Uterus (tissue), 4 donors: ENCODE measurements around the gene KRT2. TPM values are rescaled to one million over a fixed set of nuclear protein-coding genes. Genes with fewer than 3 reads are reported as not detected.
A peak's percentile ranks its signal among the peaks of the same experiment; 100 is the strongest.

Experiments used
- DNase-seq, 2 donors: peaks; one replicate each; pipeline ENCODE4 v3.0.0-alpha.2; 2019 to 2020
- H3K27ac ChIP-seq, 2 donors: fragments of 200-600 bp; sonication (generic); 1 replicate in 1 of 2; 2 replicates in 1 of 2; pipeline ENCODE4 v1.5.1; 2016 to 2018
- H3K27me3 ChIP-seq, 2 donors: fragments of 200-600 bp; sonication (generic); one replicate each; pipeline ENCODE4 v1.5.1; 2018 to 2019; ENCODE audit warnings: control low read depth in 1 of 2
- H3K36me3 ChIP-seq, 2 donors: fragments of 200-600 bp; sonication (generic); one replicate each; pipeline ENCODE4 v1.5.1; 2019; ENCODE audit warnings: control low read depth in 1 of 2
- H3K4me1 ChIP-seq, 2 donors: fragments of 200-600 bp; sonication (generic); one replicate each; pipeline ENCODE4 v1.5.1; 2018 to 2019; ENCODE audit warnings: control low read depth in 1 of 2
- H3K4me3 ChIP-seq, 2 donors: fragments of 200-600 bp; sonication (generic); 1 replicate in 1 of 2; 2 replicates in 1 of 2; pipeline ENCODE4 v1.5.1; 2018 to 2019; ENCODE audit warnings: mild to moderate bottlenecking in 1 of 2
- H3K9me3 ChIP-seq, 2 donors: fragments of 200-600 bp; sonication (generic); one replicate each; pipeline ENCODE4 v1.5.1; 2019; ENCODE audit warnings: control low read depth in 1 of 2
- POLR2A ChIP-seq, 2 donors: fragments of 450-650 bp; IDR thresholded peaks; one replicate each; pipeline ENCODE4 v1.6.1; 2016; ENCODE audit warnings: antibody characterized with exemption in 2 of 2, mild to moderate bottlenecking in 1 of 2, moderate library complexity in 1 of 2
- intact Hi-C: fragments of 100-400 bp; cut with DNase I; formaldehyde crosslinking; loops from one replicate; pipeline ENCODE4 v1.15.1; 2023; ENCODE audit warnings: low total_unique reads
- total RNA-seq, 4 donors: library from RNA; depleted of rRNA in 3 of 4; stranded (reverse); fragments of >200 nt in 3 of 4; gene quantifications; one replicate each; pipeline versions ENCODE4 v1.1.0 to v1.2.4, GENCODE V29; 2014 to 2023
- TF ChIP-seq, protein P1 (sequence below), 4 experiments: fragments of 200-600 bp in 2 of 4; fragments of 450-650 bp in 2 of 4; sonication (generic) in 2 of 4; IDR thresholded peaks; one replicate each; pipeline ENCODE4 v1.5.1; 2016 to 2019; ENCODE audit warnings: antibody characterized with exemption in 4 of 4, mild to moderate bottlenecking in 2 of 4, moderate library complexity in 1 of 4
- donor health status: DM: yes; HTN: yes; CAD: no.

KRT2 gene
- total RNA-seq, 4 donors from 2014 or later, result not detected

- intact Hi-C loops, result no loop called here
- no peak for DNase-seq
- Histone ChIP-seq H3K4me1 (no peaks in the 10 kb centered on the region), H3K9me3 (no peaks in the 10 kb centered on the region), H3K36me3 (no peaks in the 10 kb centered on the region), H3K4me3 (no peak overlapping the region), H3K27me3 (no peaks in the 10 kb centered on the region), H3K27ac (no peak overlapping the region)
- TF ChIP-seq, protein P1, sequence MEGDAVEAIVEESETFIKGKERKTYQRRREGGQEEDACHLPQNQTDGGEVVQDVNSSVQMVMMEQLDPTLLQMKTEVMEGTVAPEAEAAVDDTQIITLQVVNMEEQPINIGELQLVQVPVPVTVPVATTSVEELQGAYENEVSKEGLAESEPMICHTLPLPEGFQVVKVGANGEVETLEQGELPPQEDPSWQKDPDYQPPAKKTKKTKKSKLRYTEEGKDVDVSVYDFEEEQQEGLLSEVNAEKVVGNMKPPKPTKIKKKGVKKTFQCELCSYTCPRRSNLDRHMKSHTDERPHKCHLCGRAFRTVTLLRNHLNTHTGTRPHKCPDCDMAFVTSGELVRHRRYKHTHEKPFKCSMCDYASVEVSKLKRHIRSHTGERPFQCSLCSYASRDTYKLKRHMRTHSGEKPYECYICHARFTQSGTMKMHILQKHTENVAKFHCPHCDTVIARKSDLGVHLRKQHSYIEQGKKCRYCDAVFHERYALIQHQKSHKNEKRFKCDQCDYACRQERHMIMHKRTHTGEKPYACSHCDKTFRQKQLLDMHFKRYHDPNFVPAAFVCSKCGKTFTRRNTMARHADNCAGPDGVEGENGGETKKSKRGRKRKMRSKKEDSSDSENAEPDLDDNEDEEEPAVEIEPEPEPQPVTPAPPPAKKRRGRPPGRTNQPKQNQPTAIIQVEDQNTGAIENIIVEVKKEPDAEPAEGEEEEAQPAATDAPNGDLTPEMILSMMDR (IDR thresholded peaks at IDR 0.05), result no peak
- no peak for TF ChIP-seq POLR2A (IDR thresholded peaks at IDR 0.05)
These were observed 40.2 kb upstream of the KRT2 start for GRCh38 chr12:52692254-52692653.

DNA sequence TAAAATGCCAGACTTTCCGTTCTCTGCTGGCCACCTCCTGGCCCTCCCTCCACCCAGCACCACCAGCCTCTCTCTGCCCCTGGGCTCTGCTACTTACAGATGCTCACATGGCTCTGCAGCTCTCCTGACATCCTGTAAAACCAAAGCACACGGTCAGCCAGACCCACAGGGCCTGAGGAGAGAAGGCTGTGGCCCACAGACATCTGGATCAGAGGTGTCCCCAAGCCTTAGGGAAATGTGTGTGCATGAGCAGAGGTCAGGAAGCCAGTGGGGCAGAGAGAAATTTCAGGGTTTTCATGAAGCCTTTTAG lies 39.8 kb upstream of the KRT2 start:
- Histone ChIP-seq H3K4me3 (no peak overlapping the region), H3K9me3 (no peaks in the 10 kb centered on the region), H3K4me1 (no peaks in the 10 kb centered on the region), H3K27ac (no peak overlapping the region), H3K36me3 (no peaks in the 10 kb centered on the region), H3K27me3 (no peaks in the 10 kb centered on the region)
- TF ChIP-seq POLR2A (IDR thresholded peaks at IDR 0.05), result no peak
- TF ChIP-seq, protein P1 (IDR thresholded peaks at IDR 0.05), result no peak
- DNase-seq, result no peak
- intact Hi-C loops, result no loop called here

GRCh38 chr12:52691076-52691840 lies 39.2 kb upstream of the KRT2 start:
- no peak for TF ChIP-seq POLR2A (IDR thresholded peaks at IDR 0.05)
- TF ChIP-seq, protein P1 (IDR thresholded peaks at IDR 0.05), result no peak
- Histone ChIP-seq H3K27me3 (no peaks in the 10 kb centered on the region), H3K36me3 (no peaks in the 10 kb centered on the region), H3K27ac (no peak overlapping the region), H3K4me1 (no peaks in the 10 kb centered on the region), H3K9me3 (no peaks in the 10 kb centered on the region), H3K4me3 (peak overlapping the region in 1 of 2 donors; percentile 15)
- intact Hi-C loops, result no loop called here
- DNase-seq, result no peak

- H3K36me3 ChIP-seq, result no peaks in the 10 kb centered on the region
- H3K4me3 ChIP-seq, result no peak overlapping the region
- DNase-seq, result no peak
- TF ChIP-seq, protein P1 (IDR thresholded peaks at IDR 0.05), result no peak
- no peak for TF ChIP-seq POLR2A (IDR thresholded peaks at IDR 0.05)
- no peaks in the 10 kb centered on the region for H3K9me3 ChIP-seq
- H3K4me1 ChIP-seq, result no peaks in the 10 kb centered on the region
- no peak overlapping the region for H3K27ac ChIP-seq
- intact Hi-C loops, result no loop called here
- H3K27me3 ChIP-seq, result no peaks in the 10 kb centered on the region
These were observed 38.5 kb upstream of the KRT2 start for GRCh38 chr12:52690351-52691075.

DNA sequence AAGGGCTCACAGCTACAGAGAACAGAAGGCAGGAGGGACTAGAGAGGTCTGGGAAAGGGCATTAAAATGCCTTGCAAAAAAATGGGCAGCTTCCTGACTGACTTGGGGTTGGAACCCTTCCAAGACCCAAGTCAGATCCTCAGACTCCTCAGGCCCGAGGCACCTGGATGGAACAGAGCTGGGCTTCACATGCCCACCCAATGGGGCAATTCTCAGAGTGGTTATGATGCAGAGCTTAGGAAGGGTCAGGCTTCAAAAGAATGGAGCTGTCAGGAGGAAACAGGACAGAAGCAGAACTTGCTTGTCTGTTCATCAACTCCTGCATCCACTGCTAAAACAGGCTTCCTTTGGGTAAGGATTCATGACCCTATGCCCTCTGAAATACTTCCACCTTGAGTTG lies 37.9 kb upstream of the KRT2 start:
- intact Hi-C loops, result no loop called here
- no peaks in the 10 kb centered on the region for H3K27me3 ChIP-seq

More for the DNA sequence above, 37.9 kb upstream of the KRT2 start:
- no peak for DNase-seq
- H3K9me3 ChIP-seq, result no peaks in the 10 kb centered on the region
- H3K4me1 ChIP-seq, result no peaks in the 10 kb centered on the region
- no peak overlapping the region for H3K27ac ChIP-seq
- TF ChIP-seq, protein P1 (IDR thresholded peaks at IDR 0.05), result no peak
- no peak for TF ChIP-seq POLR2A (IDR thresholded peaks at IDR 0.05)
- H3K36me3 ChIP-seq, result no peaks in the 10 kb centered on the region
- no peak overlapping the region for H3K4me3 ChIP-seq
